Thyroid gland (tissue), 4 donors: Measurements from ENCODE around the gene GGNBP2.

ENCODE experiments used
- POLR2A ChIP-seq, 2 donors: fragments of 450-650 bp; IDR thresholded peaks; one replicate each; pipeline ENCODE4 v1.6.1; 2017; ENCODE audit warnings: antibody characterized with exemption in 2 of 2, mild to moderate bottlenecking in 2 of 2, moderate library complexity in 1 of 2
- TF ChIP-seq, protein P1 (sequence below), 6 experiments: fragments of 200-600 bp in 3 of 6; fragments of 450-650 bp in 3 of 6; sonication (generic) in 3 of 6; IDR thresholded peaks; one replicate each; pipeline ENCODE4 v1.5.1; 2016 to 2019; ENCODE audit warnings: antibody characterized with exemption in 6 of 6, mild to moderate bottlenecking in 2 of 6, inconsistent platforms in 1 of 6, moderate library complexity in 1 of 6

DNA sequence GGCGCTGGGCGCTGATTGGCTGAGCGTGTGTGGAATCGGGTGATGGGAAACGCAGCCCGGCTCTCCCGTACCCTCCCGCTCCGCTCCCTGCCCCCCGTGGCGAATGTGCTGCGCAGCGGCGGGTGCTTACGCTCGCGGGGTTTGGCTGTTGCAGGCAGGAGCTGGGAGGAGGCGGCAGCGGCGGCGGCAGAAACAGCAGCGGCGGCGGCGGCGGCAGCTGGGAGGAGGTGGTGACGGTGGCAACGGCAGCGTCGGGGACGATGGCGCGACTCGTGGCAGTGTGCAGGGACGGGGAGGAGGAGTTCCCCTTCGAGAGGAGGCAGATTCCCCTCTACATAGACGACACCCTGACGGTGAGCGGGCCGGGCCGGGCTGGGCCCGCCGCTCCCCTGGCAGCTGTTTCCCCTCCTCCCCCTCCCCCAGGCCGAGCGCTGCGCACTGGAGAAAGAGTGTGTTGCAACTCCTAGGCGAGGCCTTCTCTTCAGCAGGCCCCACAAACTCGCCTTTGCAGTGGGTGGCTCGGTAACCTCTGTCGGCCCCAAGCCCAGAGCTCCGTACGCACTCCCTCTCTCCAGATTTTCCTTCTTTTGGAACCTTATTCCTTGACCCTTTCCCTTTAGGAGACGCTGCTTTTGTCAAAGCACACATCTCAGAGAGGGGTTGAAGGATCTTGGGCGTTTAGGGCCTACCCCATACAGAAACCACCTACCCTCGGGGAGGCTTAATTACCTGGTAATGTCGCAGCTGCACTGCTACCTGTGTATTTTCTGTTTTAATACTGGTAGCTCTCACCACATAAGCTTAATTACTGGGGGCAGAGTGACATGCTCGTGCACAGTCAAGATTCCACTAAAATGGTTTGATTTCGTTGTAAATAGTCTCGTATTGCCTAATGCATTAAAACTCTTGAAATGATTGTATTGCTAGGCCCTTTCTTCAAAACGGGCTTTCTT is 1.0 kb downstream of the GGNBP2 start:
- TF ChIP-seq, protein P1, sequence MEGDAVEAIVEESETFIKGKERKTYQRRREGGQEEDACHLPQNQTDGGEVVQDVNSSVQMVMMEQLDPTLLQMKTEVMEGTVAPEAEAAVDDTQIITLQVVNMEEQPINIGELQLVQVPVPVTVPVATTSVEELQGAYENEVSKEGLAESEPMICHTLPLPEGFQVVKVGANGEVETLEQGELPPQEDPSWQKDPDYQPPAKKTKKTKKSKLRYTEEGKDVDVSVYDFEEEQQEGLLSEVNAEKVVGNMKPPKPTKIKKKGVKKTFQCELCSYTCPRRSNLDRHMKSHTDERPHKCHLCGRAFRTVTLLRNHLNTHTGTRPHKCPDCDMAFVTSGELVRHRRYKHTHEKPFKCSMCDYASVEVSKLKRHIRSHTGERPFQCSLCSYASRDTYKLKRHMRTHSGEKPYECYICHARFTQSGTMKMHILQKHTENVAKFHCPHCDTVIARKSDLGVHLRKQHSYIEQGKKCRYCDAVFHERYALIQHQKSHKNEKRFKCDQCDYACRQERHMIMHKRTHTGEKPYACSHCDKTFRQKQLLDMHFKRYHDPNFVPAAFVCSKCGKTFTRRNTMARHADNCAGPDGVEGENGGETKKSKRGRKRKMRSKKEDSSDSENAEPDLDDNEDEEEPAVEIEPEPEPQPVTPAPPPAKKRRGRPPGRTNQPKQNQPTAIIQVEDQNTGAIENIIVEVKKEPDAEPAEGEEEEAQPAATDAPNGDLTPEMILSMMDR (IDR thresholded peaks at IDR 0.05), result no peak
- peak in 1 of 2 donors; percentile 76 for TF ChIP-seq POLR2A (IDR thresholded peaks at IDR 0.05)
